Kidney capillary endothelial cell (primary cell): Measurements from ENCODE around the gene ADGRF3.
"Not testable (repeated sequence)": the region's sequence is repeated elsewhere in the genome, so short reads cannot be mapped to it uniquely, and the experiment has no call there.

ENCODE experiments used
- DNase-seq: peaks from one replicate; pipeline ENCODE4 v3.0.0-alpha.2; 2018; ENCODE audit warnings: low spot score

The ADGRF3 gene

DNA sequence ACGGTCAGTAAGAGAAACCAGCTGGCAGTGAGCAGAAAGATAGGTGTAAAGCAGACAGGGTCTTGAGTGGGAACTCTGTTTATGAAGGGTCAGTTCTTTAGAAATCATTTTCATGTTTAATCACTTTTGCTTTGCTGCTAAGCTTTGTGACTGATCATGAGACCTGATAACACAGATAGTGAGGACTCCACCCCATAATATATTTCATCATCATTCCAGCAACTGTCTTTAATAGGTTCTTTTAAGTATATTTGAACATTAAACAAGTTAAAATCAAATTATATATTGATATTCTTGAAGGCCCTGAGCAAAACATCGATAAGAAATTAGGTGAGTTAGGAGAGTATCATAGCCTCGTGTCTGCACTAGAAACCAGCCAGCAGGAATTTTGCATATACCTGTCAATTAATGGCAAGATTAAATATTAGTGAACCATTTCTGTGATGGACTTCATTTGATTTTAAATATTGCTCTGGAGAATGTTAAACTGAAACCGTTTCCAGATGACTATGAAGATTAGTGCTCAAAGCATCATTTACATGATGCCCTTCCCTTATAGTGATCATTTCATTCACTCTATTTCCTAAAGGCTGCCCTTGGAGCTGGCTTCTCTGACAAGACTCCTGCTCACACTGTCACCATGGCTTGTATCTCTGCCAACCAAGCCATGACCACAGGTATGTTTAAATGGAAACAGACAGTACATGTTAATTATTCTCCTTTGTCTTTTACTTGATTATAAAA is 69.9 kb downstream of the ADGRF3 start:
- DNase-seq: no peak

DNA sequence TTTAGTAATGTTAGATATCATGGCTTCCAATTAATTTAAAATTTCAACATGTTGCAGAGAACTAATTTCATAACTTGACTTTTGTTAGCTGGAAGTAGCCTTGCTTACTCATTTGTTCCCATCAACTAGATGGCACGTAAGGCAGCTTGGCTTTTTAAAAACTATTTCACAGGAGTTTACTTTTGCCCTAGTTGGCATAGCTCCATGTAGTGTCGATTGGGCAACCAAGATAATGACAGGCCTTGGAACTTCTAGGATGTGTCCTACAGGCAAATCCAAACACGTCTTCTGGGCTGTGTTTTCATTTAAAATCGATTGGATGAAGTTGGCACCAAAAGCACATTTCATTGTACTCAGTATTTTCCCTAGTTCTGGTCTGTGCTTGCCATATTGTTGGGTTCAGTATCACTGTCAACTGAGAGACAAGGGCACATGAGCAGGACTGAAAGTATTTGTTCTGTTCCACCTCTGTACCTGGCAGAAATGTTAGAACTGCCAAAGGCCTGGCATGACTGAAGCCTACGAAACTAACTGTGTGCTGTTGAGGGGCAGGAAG is 72.5 kb downstream of the ADGRF3 start:
- no peak for DNase-seq

DNA sequence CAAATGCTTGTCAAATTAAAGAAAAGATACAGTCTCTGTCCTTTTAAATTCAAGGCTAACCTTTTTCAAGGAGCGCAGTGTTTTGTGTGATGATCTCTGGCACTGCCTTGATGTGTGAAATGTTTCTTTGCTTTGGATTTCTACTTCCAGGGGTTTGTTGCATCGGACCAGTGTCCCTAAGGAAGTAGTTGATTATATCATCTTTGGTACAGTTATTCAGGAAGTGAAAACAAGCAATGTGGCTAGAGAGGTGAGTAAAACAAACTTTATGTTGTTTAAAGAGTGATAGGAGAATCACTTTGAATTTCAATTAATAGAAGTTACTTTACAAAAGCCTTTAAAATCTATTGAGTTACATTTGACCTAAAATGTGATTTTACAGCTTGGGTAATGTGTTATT is 73.1 kb downstream of the ADGRF3 start:
- DNase-seq: no peak

DNA sequence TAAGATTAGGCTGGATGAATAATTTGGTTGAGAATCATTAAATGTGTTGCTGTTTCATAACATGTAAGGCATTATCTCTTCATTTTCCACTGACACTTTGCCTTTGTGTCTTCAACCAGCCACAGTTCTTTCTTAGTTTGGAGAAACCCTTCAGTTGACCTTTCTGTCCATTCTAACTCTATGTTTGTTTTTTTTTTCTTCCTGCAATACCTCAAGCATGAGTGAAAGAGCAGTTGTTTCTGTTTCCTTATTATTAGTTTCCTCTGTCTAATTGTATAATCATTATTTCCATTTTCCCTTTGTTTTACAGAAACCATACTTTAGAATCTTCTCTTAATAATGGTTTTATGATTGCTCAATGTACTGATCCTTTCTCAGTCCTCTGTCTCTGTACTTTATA is 76.2 kb downstream of the ADGRF3 start:
- DNase-seq: no peak

DNA sequence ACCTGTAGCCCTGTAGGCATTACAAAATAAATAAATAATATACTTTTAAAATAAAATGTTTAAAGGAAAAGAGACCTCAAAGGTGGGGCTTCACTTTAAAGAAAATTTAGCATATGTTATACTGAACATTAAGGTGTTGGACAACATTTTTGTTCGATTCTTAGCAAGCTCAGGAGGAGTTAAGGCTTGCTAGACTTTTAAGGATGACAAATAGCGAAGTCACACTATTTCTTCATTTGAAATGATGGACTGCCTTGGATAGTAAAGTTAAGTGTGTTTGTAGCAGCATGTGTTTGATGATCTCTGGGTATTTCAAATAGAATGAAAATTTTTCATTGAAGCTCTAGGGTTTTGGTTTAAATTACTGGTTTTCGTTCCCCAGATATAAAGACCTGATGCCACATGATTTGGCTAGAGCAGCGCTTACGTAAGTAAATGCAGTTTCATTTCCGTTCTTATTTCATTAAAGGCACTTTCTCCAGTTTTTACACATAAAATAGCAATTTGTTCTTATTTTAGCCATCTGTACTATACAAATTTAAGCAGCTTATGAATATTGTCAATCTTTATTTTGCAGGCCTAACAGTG is 76.9 kb downstream of the ADGRF3 start:
- DNase-seq: no peak

DNA sequence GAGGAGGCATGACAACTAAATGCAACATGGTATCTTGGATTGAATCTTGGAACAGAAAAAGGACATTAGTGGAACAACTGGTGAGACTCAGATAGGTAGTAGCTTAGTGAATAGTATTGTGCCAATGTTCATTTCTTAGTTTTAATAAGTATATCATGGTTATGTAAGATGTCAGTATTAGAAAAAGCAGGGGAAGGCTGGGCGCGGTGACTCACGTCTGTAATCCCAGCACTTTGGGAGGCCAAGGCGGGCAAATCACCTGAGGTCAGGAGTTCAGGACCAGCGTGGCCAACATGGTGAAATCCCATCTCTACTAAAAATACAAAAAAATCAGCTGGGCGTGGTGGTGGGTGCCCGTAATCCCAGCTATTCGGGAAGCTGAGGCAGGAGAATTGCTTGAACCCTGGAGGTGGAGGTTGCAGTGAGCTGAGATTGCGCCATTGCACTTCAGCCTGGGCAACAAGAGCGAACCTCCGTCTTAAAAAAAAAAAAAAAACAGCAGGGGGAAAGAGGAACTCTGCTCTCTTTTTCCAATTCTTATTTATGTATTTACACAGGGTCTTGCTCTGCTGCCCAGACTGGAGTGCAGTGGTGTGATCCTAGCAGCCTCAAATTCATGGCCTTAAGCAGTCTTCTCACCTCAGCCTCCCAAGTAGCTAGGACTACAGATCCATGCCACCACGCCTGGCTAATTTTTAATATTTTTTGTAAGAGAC is 77.8 kb downstream of the ADGRF3 start:
- not testable (repeated sequence) for DNase-seq

DNA sequence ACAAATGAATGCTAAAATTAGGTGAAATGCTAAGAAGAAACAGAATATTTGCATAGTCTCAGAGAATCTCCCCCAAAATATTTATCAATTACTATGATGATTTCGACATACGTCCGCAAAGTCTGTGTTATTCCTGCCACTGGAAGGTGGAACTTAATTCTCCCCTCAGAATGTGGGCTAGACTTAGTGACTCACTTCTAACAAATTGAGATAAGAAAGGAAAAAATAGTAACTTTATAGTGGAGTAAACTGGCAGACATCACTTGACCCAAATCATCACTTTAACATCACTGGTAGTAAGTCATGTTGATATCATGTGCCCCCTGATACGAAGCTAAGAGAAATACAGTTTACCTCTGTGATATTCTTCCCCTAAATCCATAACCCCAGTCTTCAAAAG is 78.4 kb downstream of the ADGRF3 start:
- DNase-seq: no peak

DNA sequence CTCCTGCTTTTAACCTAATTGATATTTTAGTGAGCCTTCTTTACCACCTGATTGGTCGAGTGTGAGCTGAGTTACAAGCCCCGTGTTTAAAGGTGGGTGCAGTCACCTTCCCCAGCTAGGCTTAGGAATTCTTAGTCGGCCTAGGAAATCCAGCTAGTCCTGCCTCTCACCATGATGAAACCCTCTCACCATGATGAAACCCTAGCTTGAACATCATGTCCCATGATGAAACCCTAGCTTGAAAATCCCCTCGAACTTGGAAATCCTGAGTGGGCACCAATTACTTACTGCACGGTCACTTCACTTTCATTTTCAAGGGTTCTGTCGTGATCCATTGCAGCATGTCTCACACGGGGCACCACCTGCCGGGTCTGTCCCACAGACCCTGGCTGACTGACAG is 87.8 kb downstream of the ADGRF3 start:
- not testable (repeated sequence) for DNase-seq
